DMS53 treated with DMSO at 0.1 percent for 48 hours (cell line): Measurements from ENCODE around the gene STK16.

Experiments
- DNase-seq: peaks from one replicate; lab custom pipeline; 2025; ENCODE audit not compliant: unreplicated experiment; lab: John Stamatoyannopoulos, UW

Gene STK16

DNA sequence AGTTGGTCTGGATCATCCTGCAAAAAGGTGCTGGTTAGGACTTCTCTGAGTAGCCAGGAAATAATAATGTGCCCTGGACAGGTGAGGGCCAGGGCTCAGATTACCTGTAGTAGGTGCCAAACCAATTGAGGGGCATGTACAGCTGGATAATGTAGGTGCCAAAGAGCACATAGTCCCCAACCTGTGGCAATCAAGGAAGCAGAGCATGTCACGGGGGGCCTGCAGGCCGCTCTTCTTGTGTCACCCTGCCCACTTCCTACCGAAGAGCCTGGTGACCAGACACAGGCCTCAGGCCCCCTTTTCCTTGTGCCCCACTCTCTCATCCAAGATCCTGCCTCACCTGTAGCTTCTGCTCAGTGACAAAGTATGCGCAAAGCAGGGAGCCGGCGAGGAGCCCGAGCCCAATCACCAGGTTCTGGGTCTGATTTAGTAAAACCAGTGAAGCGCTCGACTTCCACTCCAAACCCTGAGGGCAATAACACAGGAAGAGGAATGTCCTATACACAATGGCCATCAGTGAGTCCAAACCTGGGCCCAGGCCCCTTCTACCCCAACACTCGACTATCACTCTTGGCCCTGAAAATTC, 31.7 kb upstream of the STK16 start:
- DNase-seq: no peak

GRCh38 chr2:219214141-219214540, 31.1 kb upstream of the STK16 start:
- no peak for DNase-seq

GRCh38 chr2:219214786-219215185, 30.5 kb upstream of the STK16 start:
- no peak for DNase-seq

- no peak for DNase-seq
Measured at GRCh38 chr2:219215871-219216534, 29.3 kb upstream of the STK16 start.

DNA sequence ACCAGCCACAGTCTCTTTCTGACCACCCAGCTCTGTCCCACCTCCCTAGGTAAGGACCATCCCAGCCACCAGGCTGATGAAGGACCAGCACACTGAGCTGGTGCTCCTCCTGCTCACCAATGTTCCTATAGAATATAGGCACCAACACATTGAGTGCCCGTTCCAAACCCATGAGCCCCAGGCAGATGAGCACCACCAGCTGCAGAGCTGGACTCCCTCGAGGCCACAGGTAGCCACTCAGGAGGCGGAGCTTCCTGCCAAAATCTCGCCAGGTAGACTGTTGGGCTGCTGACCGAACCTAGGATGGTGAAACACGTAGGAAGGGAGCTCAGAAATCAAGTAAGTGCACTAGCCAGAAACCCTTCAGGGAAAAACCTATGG, 28.8 kb upstream of the STK16 start:
- no peak for DNase-seq

DNA sequence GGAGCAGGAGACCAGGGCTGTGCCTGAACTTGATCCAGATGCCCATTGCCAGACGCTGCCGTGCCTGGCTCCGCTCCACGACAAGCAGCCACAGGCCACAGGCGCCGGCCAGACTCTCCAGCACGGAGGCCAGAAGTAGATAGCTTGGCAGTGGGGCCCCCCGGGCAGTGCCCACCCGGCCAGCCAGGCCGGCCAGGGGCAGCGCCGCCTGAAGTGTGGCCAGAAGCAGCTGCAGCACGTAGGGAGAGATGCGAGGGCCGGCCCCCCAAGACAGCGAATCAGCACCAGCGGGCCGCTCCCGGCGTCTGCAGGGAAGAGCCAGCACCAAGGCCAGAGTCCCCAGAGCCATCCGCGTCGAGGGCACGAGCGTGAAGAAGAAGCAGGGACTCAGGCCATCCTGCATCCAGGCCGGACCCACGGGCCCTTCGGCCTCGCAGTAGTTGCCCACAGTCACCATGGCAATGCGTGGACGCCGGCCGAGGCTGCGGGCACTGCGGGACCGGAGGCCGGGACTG, 27.0 kb upstream of the STK16 start:
- peak; percentile 32 for DNase-seq

DNA sequence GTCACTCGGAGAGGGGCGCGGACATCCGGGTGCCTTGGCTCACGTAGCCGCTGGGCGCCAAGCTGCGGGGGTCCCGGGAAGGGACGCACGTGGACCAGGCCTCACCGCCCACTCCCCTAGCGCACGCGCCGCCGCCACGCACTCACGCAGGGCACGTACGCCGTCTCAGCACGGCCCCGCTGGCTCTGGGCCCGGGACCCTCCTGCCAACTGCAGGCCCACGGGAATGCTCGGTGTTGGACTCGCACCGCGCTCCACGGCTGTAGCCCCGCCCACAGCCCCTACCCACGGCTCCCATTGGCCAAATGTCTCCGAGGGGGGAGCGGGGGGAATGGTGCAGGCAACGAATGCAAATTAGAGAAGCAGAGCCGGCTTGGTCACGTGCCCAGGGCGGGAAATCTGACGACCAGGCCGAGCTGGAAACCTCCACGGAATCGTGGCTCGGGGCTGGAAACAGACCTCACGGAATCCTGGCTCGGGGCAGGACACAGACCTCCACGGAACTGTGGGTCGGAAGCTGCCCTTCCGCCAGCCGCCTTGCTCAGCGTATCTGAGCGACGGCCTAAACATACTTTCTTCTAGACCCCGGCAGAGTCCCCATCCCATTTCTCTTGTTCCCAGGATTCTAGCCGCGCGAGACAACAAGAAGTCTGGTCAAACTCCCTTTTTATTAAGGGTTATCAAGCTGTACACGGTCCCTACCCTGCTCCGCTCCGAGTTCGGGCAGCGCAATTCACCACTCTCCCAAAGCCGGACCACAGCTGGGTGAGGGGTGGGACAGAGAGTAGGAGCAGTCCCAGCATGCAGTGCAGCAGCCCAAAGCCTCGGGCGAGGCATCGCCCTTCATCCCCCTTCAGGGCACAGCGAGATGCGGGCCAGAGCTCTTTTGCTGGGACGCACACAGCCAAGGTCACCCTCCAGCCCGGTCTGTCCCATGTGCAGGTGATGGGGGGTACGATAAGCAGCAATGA, 26.3 kb upstream of the STK16 start, which contains the start of gene ABCB6:
ABCB6 (minus strand) TSS at position 227 of the 970 bp plus-strand sequence. CDS start 285 bp downstream, outside the sequence.
- peak; percentile 88 for DNase-seq

- DNase-seq: no peak
Measured at GRCh38 chr2:219219784-219220532, 25.3 kb upstream of the STK16 start.

GRCh38 chr2:219220652-219221402, 24.5 kb upstream of the STK16 start:
- DNase-seq: no peak

DNA sequence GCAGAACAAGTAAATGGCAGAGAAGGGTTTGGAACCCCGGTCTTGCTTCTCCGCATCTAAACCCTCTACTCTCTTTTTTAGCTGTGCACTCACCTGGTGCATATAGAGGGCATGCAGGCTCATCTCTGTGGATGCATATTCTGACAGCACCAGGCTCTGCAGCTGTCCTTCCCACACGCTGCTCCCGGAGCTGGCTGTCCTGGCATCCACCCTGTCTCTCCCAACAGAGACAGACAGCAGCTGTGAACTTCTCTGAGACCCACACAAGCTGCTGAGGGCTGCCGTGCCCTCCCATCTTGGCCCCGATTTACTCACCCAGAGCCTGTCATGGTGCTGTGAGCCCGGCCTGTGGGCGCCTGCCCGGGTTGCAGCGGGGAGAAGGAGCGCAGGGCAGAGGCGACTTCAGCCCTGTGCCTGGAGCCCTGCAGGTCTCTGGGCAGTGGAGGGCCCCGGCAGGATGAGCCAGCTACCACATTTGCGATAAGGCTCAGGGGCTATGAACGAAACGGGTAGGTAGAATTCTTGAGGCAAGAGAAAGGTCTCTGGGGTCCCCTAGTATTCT, 23.2 kb upstream of the STK16 start:
- no peak for DNase-seq

DNA sequence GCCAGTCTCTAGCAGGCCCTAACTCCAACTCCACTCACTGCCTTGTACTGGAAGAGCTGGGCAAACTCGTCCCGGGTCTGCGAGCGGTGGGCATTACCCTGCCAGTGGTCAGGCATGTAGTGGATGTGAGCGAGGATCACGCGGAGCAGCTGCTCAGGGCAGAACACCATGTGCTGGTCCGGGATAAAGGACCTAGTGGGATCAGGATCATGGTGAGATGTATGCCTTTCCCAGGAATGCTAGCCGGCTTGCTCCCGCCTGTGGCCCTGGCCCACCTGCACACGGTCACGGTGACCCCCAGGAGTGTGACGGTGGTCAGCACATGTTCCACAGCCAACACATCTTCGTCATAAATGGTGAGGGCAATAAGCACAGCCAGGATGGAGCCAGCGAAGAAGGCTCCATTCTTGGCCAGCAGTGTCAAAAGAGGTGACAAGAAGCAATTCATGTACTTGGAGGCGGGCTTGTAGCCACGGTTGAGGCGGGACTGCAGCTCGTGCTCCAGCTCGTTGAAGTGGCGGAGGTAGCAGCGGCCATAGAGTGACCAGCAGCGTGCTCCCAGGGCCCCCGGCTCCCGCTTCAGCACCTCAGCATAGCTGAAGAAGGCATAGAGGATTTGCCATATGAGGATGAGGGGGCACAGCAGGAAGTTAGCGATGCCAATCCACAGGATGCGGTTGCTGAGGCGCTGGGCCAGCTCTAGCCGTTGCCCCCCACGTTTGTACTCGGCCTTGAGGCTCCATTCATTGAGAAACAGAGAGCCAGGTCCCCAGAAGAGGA, 21.3 kb upstream of the STK16 start:
- DNase-seq: no peak

DNA sequence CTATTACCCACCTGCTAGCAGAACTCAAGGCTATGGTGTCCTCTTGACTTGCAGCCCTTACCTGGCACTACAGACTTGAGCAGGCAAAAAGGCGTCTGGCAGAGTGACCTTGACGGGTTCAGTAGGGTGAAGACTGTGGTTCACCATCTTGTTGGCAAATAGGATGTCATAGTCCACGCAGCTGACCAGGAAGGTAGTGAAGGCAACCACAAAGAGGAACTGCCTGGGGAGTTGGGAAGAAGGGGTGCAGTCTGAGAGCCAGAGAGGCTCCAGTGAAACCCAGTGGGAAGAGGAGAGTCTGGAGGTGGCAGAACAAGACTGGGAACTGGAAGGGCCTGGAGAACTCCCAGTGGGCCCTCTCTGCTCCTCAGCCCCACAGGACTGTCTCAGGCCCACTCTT, 19.9 kb upstream of the STK16 start:
- no peak for DNase-seq

DNA sequence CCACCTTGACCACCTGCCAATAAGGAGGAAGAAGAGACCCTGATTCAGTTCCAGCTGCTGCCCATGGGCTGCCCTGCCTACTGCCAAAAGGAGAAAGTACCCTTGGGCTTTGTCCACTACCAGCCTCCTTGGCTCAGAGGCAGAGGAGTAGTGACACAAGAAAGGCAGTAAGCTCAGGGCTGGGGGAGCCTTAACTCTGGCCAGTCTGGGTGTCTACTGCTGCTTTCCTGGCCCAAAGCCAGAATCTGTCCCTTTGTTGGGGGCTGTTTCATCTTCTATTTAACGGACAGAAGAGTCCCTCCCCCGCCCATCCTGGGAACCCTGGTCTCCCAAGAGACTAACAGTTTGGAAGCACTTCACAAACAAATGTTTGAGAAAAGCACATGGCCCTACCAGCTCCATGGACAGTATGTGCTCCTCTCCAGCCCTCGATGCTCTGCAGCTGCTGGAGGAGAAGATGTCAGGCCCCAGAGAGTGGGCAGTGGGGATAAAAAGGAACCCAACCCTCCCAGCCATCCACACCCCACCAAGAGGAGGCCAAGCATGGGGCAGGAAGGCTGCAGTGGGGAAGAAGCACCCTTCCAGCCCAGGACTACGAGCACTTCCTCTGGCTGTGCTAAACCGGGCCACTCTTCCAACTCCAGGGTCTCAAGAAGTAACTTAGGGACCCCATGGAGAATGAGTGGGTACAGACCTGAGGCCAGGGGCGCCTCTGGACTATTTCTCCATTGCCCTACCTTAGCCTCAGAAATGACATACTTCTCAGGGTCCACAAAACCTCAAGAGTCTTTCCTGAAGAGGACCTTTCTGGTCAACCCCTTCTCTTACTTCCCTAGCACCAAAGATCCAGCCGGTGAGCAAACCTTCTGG, 17.0 kb upstream of the STK16 start:
- DNase-seq: no peak

DNA sequence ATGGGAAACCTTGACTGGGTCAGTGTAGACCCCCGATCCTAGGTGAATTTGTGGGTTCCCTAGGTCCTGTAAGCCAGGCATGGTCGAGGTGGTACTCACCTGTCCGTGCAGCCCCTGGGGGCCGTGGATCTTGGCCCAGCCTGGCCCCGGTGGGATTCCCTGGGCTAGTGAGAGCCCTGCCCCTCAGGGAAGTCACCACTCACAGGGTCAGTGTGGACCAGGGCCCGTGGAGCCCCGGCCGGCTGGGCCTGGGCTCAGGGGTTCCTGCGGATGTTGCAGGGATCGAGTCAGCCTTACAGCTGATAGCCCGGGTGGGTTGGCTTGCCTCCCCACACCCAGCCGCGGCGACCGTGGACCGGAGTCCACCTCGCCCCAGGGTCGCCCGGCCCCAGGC, 16.4 kb upstream of the STK16 start:
- no peak for DNase-seq

DNA sequence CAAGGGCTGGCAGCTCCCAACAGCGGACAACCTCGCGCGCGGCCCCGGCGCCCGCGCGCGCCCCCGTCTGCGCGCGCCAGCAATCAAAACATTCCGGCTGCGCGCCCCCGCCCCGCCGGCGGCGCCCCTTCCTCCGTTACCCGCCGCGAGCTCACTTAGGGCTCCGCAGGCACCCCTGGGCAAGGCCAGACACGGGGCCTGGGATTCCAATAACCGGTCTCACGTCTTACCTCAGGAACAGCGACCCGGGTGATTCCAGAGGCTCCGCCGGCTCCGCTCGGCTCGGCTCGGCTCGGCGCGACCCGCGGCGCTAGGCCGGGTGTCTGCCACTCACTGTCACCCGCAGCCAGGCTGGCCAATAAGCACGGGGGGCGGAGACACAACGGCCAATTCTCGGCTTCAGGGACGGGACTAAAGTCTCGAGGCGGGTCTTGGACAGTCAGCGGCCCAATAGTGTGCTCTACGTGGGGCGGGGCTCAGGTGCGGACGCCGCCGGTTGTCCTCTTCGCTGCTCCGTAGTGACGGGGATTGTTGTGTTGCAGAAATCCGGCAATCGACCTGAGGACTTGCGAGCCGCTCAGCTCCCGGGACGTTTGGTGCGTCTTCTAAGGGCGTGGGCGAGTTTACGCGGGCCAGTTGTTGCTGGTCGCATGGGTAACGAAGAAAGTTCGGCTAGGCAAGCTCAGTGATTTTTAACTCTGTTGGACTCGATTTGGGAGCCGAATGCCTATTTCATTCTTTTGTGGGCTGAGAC, 15.8 kb upstream of the STK16 start, which contains the start of the genes ANKZF1 and ATG9A:
ANKZF1 (plus strand) TSS at position 502 of the 754 bp plus-strand sequence. CDS start 452 bp downstream, outside the sequence.
ATG9A (minus strand) TSS at position 332 of the 754 bp plus-strand sequence. CDS start 1,612 bp downstream, outside the sequence.
- peak; percentile 95 for DNase-seq

DNA sequence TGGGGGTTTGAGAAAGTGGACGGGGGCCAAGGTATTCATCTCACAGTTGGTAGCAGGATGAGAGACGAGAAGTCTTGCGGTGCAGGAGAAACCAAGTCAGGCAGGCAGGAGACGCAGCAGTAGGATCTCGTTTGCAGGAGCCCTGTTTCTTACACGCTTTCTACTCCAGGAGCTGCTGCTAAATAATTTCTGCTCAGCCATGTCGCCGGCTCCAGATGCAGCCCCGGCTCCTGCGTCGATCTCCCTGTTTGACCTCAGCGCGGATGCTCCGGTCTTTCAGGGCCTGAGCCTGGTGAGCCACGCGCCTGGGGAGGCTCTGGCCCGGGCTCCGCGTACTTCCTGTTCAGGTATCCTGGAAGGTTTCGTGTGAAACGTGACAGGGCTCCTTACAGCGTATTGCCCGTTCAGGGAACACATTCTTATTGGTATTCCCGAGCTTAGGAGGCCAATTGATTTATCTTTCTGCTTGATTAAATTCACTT, 15.2 kb upstream of the STK16 start:
- DNase-seq: no peak

- no peak for DNase-seq
Measured at GRCh38 chr2:219234331-219234730, 10.9 kb upstream of the STK16 start.
